GM12801 (cell line): ENCODE data around the gene ZNF438.

ENCODE experiments used
- TF ChIP-seq, protein P1 (sequence below): IDR thresholded peaks from one replicate; pipeline ENCODE4 v1.5.1; 2011; ENCODE audit warnings: control low read depth; ENCODE audit not compliant: insufficient read length; ENCODE audit errors: extremely low read depth

ZNF438 gene

DNA sequence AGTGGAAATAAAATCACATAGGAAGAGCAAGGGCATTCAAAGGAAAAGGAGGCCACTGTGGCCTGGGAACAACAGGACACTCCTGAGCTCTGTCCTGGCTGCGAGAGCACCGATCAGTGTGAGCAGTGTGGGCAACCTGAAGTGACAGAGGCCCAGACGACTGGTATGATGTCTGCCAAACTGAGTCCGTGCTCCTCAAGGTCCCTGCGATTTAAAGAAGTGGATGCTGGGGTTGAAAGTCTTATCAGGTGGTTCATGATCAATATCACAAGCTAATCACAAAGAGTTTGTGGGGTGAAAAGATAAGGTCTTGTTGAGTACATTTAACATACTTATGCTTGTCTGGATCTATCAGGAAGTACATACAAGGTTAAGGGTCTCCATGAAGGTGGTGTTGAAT lies 176.5 kb downstream of the ZNF438 start:
- TF ChIP-seq, protein P1, sequence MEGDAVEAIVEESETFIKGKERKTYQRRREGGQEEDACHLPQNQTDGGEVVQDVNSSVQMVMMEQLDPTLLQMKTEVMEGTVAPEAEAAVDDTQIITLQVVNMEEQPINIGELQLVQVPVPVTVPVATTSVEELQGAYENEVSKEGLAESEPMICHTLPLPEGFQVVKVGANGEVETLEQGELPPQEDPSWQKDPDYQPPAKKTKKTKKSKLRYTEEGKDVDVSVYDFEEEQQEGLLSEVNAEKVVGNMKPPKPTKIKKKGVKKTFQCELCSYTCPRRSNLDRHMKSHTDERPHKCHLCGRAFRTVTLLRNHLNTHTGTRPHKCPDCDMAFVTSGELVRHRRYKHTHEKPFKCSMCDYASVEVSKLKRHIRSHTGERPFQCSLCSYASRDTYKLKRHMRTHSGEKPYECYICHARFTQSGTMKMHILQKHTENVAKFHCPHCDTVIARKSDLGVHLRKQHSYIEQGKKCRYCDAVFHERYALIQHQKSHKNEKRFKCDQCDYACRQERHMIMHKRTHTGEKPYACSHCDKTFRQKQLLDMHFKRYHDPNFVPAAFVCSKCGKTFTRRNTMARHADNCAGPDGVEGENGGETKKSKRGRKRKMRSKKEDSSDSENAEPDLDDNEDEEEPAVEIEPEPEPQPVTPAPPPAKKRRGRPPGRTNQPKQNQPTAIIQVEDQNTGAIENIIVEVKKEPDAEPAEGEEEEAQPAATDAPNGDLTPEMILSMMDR = no peak

DNA sequence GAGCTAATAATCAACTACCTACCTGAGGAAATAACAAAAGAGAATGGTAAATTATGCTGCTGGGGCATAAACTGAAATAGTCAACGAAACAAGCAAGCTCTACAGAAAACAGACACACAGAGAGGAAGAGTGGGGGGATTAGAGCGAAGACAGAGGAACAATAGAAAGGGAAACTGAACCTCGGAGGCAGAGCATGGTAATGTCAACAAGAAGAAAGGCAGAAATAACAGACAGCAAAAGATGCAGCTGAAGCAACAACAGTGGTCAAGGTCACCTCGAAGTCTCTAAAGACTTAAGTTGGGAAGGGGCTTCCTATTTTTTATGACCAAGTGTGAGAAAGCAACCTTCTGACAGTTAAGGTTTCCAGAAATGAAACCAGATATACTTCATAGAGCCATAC lies 177.0 kb downstream of the ZNF438 start:
- TF ChIP-seq, protein P1 = no peak

DNA sequence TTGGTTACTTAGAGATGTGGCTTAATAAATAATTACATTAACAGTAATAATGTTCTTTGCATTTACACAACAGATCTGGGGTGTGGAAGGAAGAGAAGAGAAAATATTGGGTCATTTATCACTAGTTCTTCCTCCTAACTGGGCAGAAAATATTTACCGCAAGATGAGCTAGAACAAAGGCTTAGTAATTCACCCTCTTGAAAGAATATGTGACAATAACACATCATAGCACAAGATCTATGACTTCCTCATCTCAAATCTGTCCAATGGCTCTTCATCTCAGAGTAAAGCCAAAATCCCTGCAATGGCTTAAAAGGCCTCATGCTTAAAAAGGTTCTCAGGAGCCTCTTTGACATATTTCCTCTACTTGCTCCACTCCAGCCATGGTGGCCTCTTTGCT lies 178.6 kb downstream of the ZNF438 start:
- TF ChIP-seq, protein P1 = no peak

DNA sequence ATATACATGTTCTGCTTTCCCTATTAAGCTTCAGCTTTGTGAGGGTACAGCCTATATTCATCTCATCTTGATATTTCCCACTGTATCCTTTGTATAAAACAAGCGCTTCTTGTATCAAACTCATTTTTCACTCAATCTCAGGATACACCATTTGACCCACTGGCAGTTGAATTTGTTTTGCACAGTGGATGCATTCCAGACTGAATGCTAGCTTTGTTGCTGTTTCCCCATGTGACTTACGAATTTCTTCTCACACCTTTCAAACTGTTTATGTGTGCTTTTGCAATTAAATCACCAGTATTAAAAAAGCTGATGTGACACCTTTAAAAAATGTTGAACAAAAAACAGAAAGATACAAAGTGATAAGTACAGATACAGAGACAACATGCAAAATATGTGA lies 180.9 kb downstream of the ZNF438 start:
- TF ChIP-seq, protein P1 = no peak

DNA sequence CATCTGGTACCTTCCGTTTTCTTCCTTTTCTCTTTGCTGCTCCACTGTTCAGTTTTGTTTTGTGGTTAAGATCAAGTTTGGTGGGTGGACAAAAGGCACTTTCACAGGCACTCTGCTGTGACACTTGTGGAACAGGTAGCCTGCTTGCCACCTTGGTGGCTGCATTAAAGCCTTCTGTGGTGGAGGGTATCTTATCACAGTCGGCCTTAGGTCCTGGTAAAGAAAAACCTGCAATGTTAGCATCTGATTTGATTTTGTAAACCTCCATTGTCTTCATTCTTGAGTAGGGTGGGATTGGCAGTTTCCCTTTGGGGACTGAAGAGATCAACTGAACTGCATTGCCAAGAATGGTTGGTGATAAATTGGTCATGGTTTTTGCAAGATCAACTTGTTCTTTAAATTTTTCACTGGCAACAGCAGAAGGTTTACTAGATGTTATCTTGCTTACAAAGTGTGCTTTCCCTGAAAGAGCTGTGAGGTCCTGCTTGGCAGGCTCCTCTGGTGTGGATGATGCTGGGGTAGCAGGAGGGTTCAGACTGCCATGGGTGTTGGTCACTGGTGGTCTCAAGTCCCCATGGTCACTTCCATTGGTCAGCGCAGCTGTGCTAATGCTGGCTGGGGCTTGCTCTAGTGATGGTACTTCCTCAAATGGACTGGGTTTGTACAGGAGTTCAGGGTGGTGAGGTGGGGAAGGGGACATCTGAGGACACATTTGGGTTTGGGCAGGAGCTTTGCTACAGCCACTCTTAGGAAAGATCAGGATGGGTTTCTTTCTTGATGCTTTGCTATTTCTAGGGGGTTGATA lies 182.2 kb downstream of the ZNF438 start:
- TF ChIP-seq, protein P1 = no peak

DNA sequence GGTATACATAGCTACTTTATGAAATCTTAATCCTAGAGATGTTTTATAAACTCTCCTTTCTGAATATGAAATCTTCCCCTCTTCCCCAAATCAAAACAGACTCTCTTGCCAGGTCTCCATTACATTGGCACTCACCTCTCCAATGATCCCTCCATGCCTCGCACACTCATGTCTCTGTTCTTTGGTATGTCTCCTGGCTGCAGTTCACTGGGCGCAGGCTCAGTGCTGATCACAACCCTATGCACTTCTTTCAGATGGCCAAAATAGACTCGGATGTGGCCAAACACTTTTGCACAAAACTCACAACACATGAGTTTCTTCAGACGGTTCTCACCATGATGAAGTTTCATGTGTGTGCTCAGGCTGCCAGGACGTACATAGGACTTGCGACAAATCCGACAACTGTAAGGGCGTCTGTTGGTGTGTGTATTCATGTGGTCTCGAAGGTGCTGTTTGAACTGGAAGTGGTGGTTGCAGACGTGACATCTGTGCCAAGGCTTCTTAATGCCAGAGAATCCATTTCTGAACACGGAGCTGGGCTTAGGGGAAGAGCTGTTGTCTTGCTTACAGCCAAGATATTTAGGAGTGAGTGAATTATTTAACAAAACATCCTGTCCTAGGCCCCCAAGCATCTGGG lies 183.2 kb downstream of the ZNF438 start:
- TF ChIP-seq, protein P1 = no peak

DNA sequence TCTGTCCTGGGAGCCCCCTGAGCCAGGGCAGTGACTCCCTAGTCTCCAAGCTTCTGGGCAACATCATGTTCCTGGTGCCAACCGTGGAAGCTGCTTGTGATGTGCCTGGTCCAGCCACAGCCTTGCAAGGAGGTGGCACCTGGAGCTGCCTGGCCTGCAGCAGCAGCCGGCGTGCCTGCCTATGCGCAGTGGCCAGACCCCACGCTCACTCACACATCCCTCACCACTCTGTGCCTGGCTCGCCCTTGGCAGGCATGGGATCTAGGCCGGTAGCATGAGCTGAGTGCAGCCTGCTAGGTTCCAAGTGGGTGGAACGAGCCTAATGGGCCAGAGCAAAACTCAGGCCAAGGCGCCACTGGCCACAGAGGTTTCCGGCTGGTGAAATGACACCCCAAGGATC lies 184.0 kb downstream of the ZNF438 start:
- TF ChIP-seq, protein P1 = no peak
